Measurements from ENCODE around the gene RBM38. TPM values are rescaled to one million over a fixed set of nuclear protein-coding genes. Genes with fewer than 3 reads are reported as not detected.

RBM38 gene
- total and polyA plus RNA-seq, 2 of the 13 experiments (the other 11 are each of a cell fraction or from before 2014, with no cell fraction given) = 24.2 to 34.2 TPM

DNA sequence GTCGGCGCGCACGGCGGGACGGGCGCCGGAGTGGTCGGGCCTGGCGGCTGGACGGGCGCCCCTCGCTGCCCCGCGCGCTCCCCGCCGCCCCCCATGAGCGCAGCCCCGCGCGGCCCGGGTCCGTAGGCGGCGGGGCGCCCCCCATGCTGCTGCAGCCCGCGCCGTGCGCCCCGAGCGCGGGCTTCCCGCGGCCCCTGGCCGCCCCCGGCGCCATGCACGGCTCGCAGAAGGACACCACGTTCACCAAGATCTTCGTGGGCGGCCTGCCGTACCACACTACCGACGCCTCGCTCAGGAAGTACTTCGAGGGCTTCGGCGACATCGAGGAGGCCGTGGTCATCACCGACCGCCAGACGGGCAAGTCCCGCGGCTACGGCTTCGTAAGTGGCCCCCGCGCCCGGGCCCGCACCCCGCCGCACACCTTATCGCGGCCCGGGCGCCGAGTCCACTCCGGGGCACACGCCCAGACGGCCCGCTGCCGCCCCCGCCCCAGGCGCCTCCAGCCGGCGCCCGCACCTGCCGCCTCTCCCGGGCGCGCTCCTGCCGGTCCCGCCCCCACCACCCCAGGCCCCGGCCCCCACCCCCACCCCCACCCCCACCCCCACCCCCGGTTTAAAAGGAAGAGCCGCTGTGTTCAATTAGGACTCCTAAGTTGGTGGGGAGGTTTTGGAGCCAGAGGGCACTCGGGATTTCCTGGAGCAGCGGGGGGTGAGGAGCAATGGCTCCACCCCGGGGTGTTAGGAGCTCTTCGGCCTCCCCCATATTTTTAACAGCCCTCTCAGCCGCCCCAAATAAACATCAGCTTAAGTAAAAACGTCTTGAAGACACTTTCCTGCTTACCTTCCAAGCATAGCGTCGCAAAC lies 474 bp downstream of the RBM38 start (continued):
- TF ChIP-seq SRSF1 (optimal IDR thresholded peaks at IDR 0.05; ENCODE audit: low read depth, low read length) (peak; percentile 32), NFE2L1 (CRISPR knock-in tag; IDR thresholded peaks at IDR 0.05; ENCODE audit: borderline replicate concordance) (no peak), ZNF331 (CRISPR knock-in tag; IDR thresholded peaks at IDR 0.05) (no peak), SKI (IDR thresholded peaks at IDR 0.05; ENCODE audit: partially characterized antibody) (peak; percentile 11), ZFYVE20 (CRISPR knock-in tag; IDR thresholded peaks at IDR 0.05; ENCODE audit: borderline replicate concordance, low read depth) (peak; percentile 84; the same call in 1 of the 2 replicates), POLR2A (IDR thresholded peaks at IDR 0.05; ENCODE audit: insufficient read depth in 1 of 2, low read depth in 2 of 2, low read length in 2 of 2) (peak; percentile 23 to 46; a peak in 2 of 4 replicates), MYNN (CRISPR knock-in tag; IDR thresholded peaks at IDR 0.05; ENCODE audit: low read depth) (0 out of 2 replicates have a peak, but pooled peaks have one; percentile 10), ZNF746 (CRISPR knock-in tag; IDR thresholded peaks at IDR 0.05) (0 out of 2 replicates have a peak, but pooled peaks have one; percentile 5), ZNF263 (CRISPR knock-in tag; IDR thresholded peaks at IDR 0.05) (peak; percentile 34; the same call in 1 of the 2 replicates), AGO1 (IDR thresholded peaks at IDR 0.05; ENCODE audit: low read depth, low read length, poor library complexity, severe bottlenecking) (no peak), ZSCAN21 (CRISPR knock-in tag; IDR thresholded peaks at IDR 0.05; ENCODE audit: borderline replicate concordance) (peak; percentile 21; the same call in 1 of the 2 replicates)
- TF ChIP-seq, protein P1, sequence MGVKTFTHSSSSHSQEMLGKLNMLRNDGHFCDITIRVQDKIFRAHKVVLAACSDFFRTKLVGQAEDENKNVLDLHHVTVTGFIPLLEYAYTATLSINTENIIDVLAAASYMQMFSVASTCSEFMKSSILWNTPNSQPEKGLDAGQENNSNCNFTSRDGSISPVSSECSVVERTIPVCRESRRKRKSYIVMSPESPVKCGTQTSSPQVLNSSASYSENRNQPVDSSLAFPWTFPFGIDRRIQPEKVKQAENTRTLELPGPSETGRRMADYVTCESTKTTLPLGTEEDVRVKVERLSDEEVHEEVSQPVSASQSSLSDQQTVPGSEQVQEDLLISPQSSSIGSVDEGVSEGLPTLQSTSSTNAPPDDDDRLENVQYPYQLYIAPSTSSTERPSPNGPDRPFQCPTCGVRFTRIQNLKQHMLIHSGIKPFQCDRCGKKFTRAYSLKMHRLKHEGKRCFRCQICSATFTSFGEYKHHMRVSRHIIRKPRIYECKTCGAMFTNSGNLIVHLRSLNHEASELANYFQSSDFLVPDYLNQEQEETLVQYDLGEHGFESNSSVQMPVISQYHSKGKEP (CRISPR knock-in tag; IDR thresholded peaks at IDR 0.05) = no peak
- TF ChIP-seq, protein P2, sequence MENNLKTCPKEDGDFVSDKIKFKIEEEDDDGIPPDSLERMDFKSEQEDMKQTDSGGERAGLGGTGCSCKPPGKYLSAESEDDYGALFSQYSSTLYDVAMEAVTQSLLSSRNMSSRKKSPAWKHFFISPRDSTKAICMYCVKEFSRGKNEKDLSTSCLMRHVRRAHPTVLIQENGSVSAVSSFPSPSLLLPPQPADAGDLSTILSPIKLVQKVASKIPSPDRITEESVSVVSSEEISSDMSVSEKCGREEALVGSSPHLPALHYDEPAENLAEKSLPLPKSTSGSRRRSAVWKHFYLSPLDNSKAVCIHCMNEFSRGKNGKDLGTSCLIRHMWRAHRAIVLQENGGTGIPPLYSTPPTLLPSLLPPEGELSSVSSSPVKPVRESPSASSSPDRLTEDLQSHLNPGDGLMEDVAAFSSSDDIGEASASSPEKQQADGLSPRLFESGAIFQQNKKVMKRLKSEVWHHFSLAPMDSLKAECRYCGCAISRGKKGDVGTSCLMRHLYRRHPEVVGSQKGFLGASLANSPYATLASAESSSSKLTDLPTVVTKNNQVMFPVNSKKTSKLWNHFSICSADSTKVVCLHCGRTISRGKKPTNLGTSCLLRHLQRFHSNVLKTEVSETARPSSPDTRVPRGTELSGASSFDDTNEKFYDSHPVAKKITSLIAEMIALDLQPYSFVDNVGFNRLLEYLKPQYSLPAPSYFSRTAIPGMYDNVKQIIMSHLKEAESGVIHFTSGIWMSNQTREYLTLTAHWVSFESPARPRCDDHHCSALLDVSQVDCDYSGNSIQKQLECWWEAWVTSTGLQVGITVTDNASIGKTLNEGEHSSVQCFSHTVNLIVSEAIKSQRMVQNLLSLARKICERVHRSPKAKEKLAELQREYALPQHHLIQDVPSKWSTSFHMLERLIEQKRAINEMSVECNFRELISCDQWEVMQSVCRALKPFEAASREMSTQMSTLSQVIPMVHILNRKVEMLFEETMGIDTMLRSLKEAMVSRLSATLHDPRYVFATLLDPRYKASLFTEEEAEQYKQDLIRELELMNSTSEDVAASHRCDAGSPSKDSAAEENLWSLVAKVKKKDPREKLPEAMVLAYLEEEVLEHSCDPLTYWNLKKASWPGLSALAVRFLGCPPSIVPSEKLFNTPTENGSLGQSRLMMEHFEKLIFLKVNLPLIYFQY (CRISPR knock-in tag; IDR thresholded peaks at IDR 0.05; ENCODE audit: borderline replicate concordance) = no peak
